NB4 (cell line): ENCODE results near the gene CHCHD5.

Experiments
- MAX ChIP-seq: IDR thresholded peaks from 2 replicates; pipeline ENCODE4 v1.6.1; 2011; ENCODE audit warnings: low read depth, low read length
- MYC ChIP-seq: IDR thresholded peaks from 2 replicates; pipeline ENCODE4 v1.6.1; 2011; ENCODE audit warnings: low read depth, low read length
- POLR2A ChIP-seq: IDR thresholded peaks from 2 replicates; pipeline ENCODE4 v1.6.1; 2011; ENCODE audit warnings: mild to moderate bottlenecking; ENCODE audit not compliant: insufficient read length; ENCODE audit errors: extremely low read depth
- TF ChIP-seq, protein P1 (sequence below): IDR thresholded peaks from one replicate; pipeline ENCODE4 v1.5.1; 2012; ENCODE audit warnings: low read depth, low read length

GRCh38 chr2:112542123-112542983, 42.1 kb upstream of the CHCHD5 start, which contains the start of gene POLR1B:
- TF ChIP-seq, protein P1, sequence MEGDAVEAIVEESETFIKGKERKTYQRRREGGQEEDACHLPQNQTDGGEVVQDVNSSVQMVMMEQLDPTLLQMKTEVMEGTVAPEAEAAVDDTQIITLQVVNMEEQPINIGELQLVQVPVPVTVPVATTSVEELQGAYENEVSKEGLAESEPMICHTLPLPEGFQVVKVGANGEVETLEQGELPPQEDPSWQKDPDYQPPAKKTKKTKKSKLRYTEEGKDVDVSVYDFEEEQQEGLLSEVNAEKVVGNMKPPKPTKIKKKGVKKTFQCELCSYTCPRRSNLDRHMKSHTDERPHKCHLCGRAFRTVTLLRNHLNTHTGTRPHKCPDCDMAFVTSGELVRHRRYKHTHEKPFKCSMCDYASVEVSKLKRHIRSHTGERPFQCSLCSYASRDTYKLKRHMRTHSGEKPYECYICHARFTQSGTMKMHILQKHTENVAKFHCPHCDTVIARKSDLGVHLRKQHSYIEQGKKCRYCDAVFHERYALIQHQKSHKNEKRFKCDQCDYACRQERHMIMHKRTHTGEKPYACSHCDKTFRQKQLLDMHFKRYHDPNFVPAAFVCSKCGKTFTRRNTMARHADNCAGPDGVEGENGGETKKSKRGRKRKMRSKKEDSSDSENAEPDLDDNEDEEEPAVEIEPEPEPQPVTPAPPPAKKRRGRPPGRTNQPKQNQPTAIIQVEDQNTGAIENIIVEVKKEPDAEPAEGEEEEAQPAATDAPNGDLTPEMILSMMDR: no peak
- TF ChIP-seq MYC (peak; percentile 98), POLR2A (peak; percentile 70), MAX (peak; percentile 94)
